Esophagus muscularis mucosa (tissue), 4 donors: ENCODE data around the gene C6orf163.

Experiments used
- CTCF ChIP-seq, 3 experiments: fragments of 200-600 bp in 2 of 3; fragments of 450-650 bp in 1 of 3; sonication (generic) in 2 of 3; IDR thresholded peaks; one replicate each; pipeline ENCODE4 v1.5.1; 2017 to 2019; ENCODE audit warnings: antibody characterized with exemption in 3 of 3, mild to moderate bottlenecking in 2 of 3, moderate library complexity in 1 of 3
- EP300 ChIP-seq: sonication (generic); formaldehyde crosslinking; IDR thresholded peaks from one replicate; pipeline ENCODE4 v1.6.1; 2017; ENCODE audit warnings: antibody characterized with exemption
- POLR2A ChIP-seq: fragments of 450-650 bp; IDR thresholded peaks from one replicate; pipeline ENCODE4 v1.6.1; 2017; ENCODE audit warnings: antibody characterized with exemption, moderate library complexity, mild to moderate bottlenecking, low read depth
- POLR2AphosphoS5 ChIP-seq, 2 donors: sonication (generic); formaldehyde crosslinking; IDR thresholded peaks; one replicate each; pipeline ENCODE4 v1.6.1; 2017; ENCODE audit warnings: antibody characterized with exemption in 2 of 2

GRCh38 chr6:87333033-87333432 is 11.6 kb upstream of the C6orf163 start:
- TF ChIP-seq CTCF (IDR thresholded peaks at IDR 0.05) (no peak), POLR2A (no peak), POLR2AphosphoS5 (IDR thresholded peaks at IDR 0.05) (no peak), EP300 (no peak)
